ENCODE measurements around the gene TRIM47. TPM values are rescaled to one million over a fixed set of nuclear protein-coding genes. Genes with fewer than 3 reads are reported as not detected.

The TRIM47 gene
- total and polyA plus RNA-seq, 2 of the 13 experiments (the other 11 are each of a cell fraction or from before 2014, with no cell fraction given) = 33.5 to 82.0 TPM

GRCh38 chr17:75843577-75844529, 34.5 kb downstream of the TRIM47 start, which contains the start of gene UNC13D (continued):
- peak; percentile 56; the same call in 1 of the 2 replicates for TF ChIP-seq KLF13 (CRISPR knock-in tag; IDR thresholded peaks at IDR 0.05)
- TF ChIP-seq SRF (IDR thresholded peaks at IDR 0.05; ENCODE audit: low read depth, low read length) = no peak
- peak; percentile 26; the same call in 1 of the 2 replicates for TF ChIP-seq ARID4A (CRISPR knock-in tag; IDR thresholded peaks at IDR 0.05; ENCODE audit: borderline replicate concordance)
- 0 out of 2 replicates have a peak, but pooled peaks have one; percentile 4 for TF ChIP-seq GATAD1 (CRISPR knock-in tag; IDR thresholded peaks at IDR 0.05)
- TF ChIP-seq CREM (IDR thresholded peaks at IDR 0.05) = 0 out of 2 replicates have a peak, but pooled peaks have one; percentile 24
- no peak for TF ChIP-seq CREM (CRISPR knock-in tag; IDR thresholded peaks at IDR 0.05)
- 0 out of 2 replicates have a peak, but pooled peaks have one; percentile 29 for TF ChIP-seq DRAP1 (CRISPR knock-in tag; IDR thresholded peaks at IDR 0.05)
- 0 out of 2 replicates have a peak, but pooled peaks have one; percentile 56 for TF ChIP-seq BRD4 (CRISPR knock-in tag; IDR thresholded peaks at IDR 0.05)
- peak; percentile 49 for TF ChIP-seq ATF2 (CRISPR knock-in tag; IDR thresholded peaks at IDR 0.05)
- peak; percentile 87; the same call in 1 of the 2 replicates for TF ChIP-seq ZBTB7A (CRISPR knock-in tag; IDR thresholded peaks at IDR 0.05)
- no peak for TF ChIP-seq KLF9 (CRISPR knock-in tag; IDR thresholded peaks at IDR 0.05; ENCODE audit: low read depth)
- TF ChIP-seq CEBPG (CRISPR knock-in tag; IDR thresholded peaks at IDR 0.05) = peak; percentile 28; the same call in 1 of the 2 replicates
- TF ChIP-seq HNF1A (IDR thresholded peaks at IDR 0.05; ENCODE audit: low read depth) = no peak
- 0 out of 2 replicates have a peak, but pooled peaks have one; percentile 29 for TF ChIP-seq HNF1A (CRISPR knock-in tag; IDR thresholded peaks at IDR 0.05; ENCODE audit: borderline replicate concordance)

All from HepG2 (cell line).